GM13977 (cell line): ENCODE results near the gene SYT8.

ENCODE experiments used
- DNase-seq: peaks from one replicate; pipeline ENCODE4 v3.0.0; 2012; ENCODE audit warnings: low spot score
- in situ Hi-C: fragments of 300-500 bp; cut with MboI; formaldehyde crosslinking; loops from one replicate; pipeline ENCODE4 v1.12.0; 2022; ENCODE audit warnings: low sequenced_read_pairs, low pct_unique_long_range_greater_than_20kb, mixed read lengths, inconsistent platforms; ENCODE audit not compliant: unreplicated experiment
- TF ChIP-seq, protein P1 (sequence below): IDR thresholded peaks from 2 replicates; pipeline ENCODE4 v1.5.1; 2012; ENCODE audit warnings: mild to moderate bottlenecking, control low read depth; ENCODE audit not compliant: insufficient read depth; ENCODE audit errors: extremely low read depth, missing control alignments

Gene SYT8

DNA sequence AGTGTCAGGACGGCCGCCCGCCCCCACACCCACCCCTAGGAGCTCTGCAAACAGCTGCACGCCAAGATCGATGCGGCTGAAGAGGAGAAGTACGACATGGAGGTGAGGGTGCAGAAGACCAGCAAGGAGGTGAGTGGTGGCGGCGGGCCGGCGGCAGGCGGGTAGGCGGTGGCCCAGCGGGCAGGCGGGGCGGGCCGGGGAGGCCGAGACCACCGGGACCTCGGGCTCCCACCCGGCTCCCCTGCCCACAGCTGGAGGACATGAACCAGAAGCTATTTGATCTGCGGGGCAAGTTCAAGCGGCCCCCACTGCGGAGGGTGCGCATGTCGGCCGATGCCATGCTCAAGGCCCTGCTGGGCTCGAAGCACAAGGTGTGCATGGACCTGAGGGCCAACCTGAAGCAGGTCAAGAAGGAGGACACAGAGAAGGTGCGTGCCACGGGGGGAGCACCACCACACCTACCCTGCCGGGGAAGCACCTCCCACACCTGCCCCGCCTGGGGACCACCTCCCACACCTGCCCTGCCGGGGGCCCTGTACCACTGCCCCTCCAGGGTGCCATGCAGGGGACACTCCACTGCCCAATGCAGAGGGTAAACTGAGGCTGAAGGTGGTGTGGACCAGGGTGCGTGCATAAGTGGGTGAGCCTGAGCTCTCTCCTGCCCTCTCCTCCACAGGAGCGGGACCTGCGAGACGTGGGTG, 6.1 kb downstream of the SYT8 start:
- in situ Hi-C loops: no loop called here
- TF ChIP-seq, protein P1, sequence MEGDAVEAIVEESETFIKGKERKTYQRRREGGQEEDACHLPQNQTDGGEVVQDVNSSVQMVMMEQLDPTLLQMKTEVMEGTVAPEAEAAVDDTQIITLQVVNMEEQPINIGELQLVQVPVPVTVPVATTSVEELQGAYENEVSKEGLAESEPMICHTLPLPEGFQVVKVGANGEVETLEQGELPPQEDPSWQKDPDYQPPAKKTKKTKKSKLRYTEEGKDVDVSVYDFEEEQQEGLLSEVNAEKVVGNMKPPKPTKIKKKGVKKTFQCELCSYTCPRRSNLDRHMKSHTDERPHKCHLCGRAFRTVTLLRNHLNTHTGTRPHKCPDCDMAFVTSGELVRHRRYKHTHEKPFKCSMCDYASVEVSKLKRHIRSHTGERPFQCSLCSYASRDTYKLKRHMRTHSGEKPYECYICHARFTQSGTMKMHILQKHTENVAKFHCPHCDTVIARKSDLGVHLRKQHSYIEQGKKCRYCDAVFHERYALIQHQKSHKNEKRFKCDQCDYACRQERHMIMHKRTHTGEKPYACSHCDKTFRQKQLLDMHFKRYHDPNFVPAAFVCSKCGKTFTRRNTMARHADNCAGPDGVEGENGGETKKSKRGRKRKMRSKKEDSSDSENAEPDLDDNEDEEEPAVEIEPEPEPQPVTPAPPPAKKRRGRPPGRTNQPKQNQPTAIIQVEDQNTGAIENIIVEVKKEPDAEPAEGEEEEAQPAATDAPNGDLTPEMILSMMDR: no peak
- DNase-seq: no peak

DNA sequence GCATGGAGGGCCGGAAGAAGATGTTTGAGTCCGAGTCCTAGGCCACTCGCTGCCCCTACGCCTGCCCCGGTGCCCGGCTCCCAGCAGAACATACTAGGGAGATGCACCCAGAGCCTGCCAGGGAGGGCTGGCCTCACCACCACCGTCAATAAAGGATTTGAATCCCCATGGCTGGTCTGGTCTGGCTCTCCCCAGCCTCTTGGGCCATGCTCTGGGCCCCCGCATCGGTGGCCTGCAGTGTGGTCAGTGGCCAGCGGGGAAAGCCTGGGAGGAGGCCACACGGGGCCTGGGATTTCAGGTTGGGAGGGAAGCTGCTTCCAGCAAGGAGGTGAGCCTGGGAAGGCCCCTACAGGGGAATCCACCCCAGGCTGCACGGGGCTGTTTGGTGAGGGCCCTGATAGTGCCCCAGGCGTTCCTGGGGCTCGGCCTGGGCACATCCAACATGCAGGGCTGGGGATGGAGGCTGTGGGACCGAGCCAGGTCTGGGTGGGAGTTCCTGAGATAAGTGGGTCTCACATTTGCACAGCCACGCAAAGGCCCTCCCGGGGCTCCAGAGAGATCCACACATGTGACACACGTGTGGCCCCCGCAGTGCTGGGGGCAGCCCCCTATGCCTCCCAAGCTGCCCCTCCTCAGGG, 6.8 kb downstream of the SYT8 start:
- TF ChIP-seq, protein P1: no peak
- no peak for DNase-seq
- in situ Hi-C loops: no loop called here

DNA sequence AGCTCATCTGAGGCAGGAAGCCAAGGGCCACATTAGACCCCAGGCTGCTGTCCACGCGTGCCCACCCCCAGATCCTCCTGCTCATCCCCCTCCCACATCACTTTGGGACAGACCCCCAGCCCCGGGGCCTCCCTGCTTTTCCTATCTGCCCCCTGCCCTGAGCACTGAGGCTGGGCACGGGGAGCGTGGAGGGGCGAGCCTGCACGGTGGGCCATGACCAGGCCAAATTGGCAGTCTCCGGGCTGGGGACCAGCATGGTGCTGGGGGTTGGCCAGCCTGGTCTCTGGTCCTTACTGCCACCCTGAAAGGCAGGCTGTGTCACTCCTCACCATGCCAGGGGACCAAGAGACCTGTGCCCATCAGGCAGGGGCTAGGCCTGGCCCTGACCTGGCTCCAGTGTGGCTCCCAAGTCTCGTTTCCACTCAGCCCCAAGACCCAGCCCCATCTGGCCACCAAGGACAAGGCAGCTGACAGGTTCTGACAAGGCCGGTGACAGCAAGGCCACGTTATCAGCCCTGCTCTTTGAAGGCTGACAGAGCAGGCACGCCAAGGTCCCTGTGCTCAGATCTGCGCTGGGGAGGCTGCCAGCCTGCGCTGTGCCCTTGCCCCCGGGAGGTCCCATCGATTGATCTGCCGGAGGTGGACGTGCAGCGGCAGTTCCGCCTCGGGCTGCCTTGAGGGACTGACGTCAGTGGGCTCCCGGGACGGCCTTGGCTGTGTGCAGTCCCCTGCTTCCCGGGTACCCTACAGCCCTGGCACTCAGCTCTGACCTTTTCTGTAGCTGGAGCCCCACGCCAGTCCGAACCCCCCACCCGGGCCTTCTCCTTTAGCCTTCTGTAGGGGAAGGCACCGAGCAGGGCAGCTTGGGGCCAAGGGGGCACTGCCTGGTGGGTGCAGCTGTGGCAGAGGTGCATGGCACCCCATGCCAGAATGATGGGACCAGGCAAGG, 7.6 kb downstream of the SYT8 start:
- in situ Hi-C loops: no loop called here
- TF ChIP-seq, protein P1: no peak
- DNase-seq: no peak

DNA sequence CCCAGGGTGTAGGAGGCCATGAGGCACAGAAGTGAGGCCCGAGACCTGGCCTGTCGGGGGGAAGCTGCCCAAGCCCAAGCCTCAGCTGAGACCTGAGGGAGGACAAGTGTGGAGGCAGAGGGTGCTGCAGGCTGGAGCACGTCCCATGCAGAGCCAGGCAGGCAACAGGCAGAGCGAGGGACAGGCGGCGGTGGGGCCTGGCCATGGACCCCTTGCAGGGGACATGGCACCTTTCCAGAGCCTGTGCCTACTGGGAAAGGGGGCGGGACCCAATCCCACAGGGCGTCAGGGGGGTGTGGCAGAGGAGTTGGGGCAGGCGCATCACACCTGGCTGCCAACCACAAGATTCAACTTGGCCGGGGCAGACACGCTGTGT, 8.3 kb downstream of the SYT8 start:
- TF ChIP-seq, protein P1: no peak
- DNase-seq: no peak
- in situ Hi-C loops: no loop called here

DNA sequence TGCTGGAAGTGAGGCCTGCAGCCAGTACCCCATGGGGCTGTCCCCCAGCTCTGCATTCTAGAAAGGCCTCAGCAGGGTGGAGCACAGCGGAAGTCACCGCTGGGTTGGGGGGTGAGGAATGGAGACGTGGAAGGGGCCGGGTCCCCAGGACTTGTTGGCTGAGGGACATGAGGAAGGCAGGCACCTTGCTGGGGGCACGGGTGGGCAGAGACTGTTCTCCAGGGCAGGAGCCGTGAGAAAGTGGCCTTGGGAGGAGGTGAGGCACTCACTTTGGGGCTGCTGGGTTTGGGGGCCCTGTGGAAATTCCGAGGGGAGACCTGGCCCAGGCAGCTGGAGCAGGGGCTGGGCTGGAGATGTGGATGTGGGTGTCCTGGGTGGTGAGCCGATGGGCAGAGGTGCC, 9.0 kb downstream of the SYT8 start:
- TF ChIP-seq, protein P1: no peak
- DNase-seq: no peak
- in situ Hi-C loops: no loop called here

DNA sequence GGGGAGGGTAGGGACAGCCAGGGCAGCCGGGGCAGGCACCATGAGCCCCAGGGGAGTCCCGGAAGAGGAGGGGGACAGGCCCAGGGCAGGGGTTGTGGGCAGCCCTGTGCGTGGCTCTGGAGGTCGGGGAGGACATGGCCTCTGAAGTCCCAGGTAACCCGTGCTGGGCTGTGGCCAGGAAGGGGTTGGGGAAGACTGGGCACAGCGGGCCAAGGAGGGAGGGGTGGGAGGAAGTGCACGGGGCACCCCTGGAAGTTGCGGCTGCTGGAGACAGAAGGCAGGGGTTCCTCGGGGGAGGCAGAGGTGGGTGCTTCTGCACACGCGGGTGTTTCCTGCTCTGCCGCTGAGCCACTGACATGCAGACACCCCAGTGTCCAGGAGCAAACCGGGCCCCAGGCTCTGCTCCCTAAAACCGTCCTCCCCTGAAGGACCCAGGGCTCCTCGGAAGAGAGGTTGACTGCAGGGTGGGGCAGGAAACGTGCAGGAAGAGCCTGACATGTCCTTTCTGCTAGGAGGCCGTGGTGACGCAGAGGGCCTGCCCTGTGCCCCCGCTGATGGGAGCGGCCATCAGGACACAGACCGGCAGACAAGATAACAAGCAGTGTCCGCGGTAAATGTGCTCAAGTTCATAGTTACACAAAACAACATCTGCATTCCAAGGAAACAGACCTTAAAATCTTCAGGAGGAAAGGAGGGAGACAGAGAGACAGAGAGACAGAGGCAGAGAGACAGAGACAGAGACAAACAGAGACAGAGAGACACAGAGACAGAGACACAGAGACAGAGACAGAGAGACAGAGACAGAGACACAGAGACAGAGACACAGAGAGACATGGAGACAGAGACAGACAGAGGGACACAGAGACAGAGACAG, 9.7 kb downstream of the SYT8 start:
- no peak for DNase-seq
- TF ChIP-seq, protein P1: no peak
- in situ Hi-C loops: no loop called here
